Skin of body (tissue), 2 donors: ENCODE data around the gene USP11. TPM values are rescaled to one million over a fixed set of nuclear protein-coding genes. Genes with fewer than 3 reads are reported as not detected.

Source experiments
- DNase-seq: peaks from one replicate; lab custom pipeline; 2025; lab: John Stamatoyannopoulos, UW
- total RNA-seq: library from RNA; depleted of rRNA; stranded (reverse); fragments of >200 nt; gene quantifications from one replicate; pipeline ENCODE4 v1.2.3, GENCODE V29; 2014

USP11 gene
- total RNA-seq, 1 donor from 2014 or later: 49.5 TPM

GRCh38 chrX:47202877-47203276, 29.9 kb upstream of the USP11 start:
- DNase-seq: no peak

- no peak for DNase-seq
Measured at GRCh38 chrX:47204970-47205369, 27.8 kb upstream of the USP11 start.

- DNase-seq: no peak
Measured at GRCh38 chrX:47206316-47206715, 26.5 kb upstream of the USP11 start.

GRCh38 chrX:47208108-47208507, 24.7 kb upstream of the USP11 start:
- no peak for DNase-seq

GRCh38 chrX:47209508-47210238, 23.1 kb upstream of the USP11 start:
- DNase-seq: no peak

- no peak for DNase-seq
Measured at GRCh38 chrX:47210661-47211425, 22.0 kb upstream of the USP11 start.

- DNase-seq: no peak
Measured at GRCh38 chrX:47212381-47213293, 20.2 kb upstream of the USP11 start.

- no peak for DNase-seq
Measured at GRCh38 chrX:47214435-47215077, 18.3 kb upstream of the USP11 start.

GRCh38 chrX:47215291-47215900, 17.4 kb upstream of the USP11 start:
- no peak for DNase-seq

GRCh38 chrX:47216393-47216925, 16.4 kb upstream of the USP11 start:
- no peak for DNase-seq

- DNase-seq: peak; percentile 67
Measured at GRCh38 chrX:47217121-47217851, 15.5 kb upstream of the USP11 start.

- DNase-seq: peak; percentile 97
Measured at GRCh38 chrX:47217852-47218279, 14.9 kb upstream of the USP11 start.

GRCh38 chrX:47218280-47218919, 14.4 kb upstream of the USP11 start, which contains the start of gene CDK16:
TSS of gene CDK16 (plus strand) at chrX:47218681. CDS start at chrX:47223558, 4,877 bp downstream.
- peak; percentile 92 for DNase-seq

- DNase-seq: no peak
Measured at GRCh38 chrX:47218920-47219815, 13.6 kb upstream of the USP11 start.

GRCh38 chrX:47221756-47222155, 11.1 kb upstream of the USP11 start:
- no peak for DNase-seq

- DNase-seq: no peak
Measured at GRCh38 chrX:47222751-47223350, 10.0 kb upstream of the USP11 start.

GRCh38 chrX:47223476-47224250, 9.1 kb upstream of the USP11 start:
- DNase-seq: no peak
